Osteoblast (primary cell): ENCODE data around the gene TRAPPC10. TPM values are rescaled to one million over a fixed set of nuclear protein-coding genes. Genes with fewer than 3 reads are reported as not detected.
"Not testable (repeated sequence)": the region's sequence is repeated elsewhere in the genome, so short reads cannot be mapped to it uniquely, and the experiment has no call there.

Experiments
- DNase-seq: peaks from one replicate; pipeline ENCODE4 v3.0.0; 2011; ENCODE audit warnings: low spot score, mixed read lengths; ENCODE audit not compliant: insufficient read length; ENCODE audit errors: missing footprints
- H2AFZ ChIP-seq: 2 replicates; pipeline ENCODE4 v1.6.0; 2011; ENCODE audit warnings: mild to moderate bottlenecking, low read length
- H3K27ac ChIP-seq: 2 replicates; pipeline ENCODE4 v1.5.1; 2011; ENCODE audit warnings: mild to moderate bottlenecking, low read depth, low read length, moderate library complexity
- H3K27me3 ChIP-seq: 2 replicates; pipeline ENCODE4 v1.6.0; 2012; ENCODE audit warnings: mild to moderate bottlenecking, control low read depth, inconsistent platforms, low read length, moderate library complexity; ENCODE audit not compliant: insufficient read depth
- H3K36me3 ChIP-seq: 2 replicates; pipeline ENCODE4 v1.5.1; 2011; ENCODE audit warnings: mild to moderate bottlenecking, low read length, control low read depth, moderate library complexity; ENCODE audit not compliant: insufficient read depth
- H3K4me1 ChIP-seq: 2 replicates; pipeline ENCODE4 v1.5.1; 2011; ENCODE audit warnings: mild to moderate bottlenecking, low read length, control low read depth, moderate library complexity; ENCODE audit not compliant: insufficient read depth
- H3K4me2 ChIP-seq: 2 replicates; pipeline ENCODE4 v1.6.0; 2011; ENCODE audit warnings: mild to moderate bottlenecking, low read length; ENCODE audit not compliant: insufficient read depth
- H3K4me3 ChIP-seq: fragments of 200-600 bp; sonication (generic); 3 replicates; pipeline ENCODE4 v1.5.1; 2012; ENCODE audit warnings: mild to moderate bottlenecking, low read length, inconsistent platforms; ENCODE audit not compliant: insufficient read depth
- H3K79me2 ChIP-seq: 2 replicates; pipeline ENCODE4 v1.6.0; 2012; ENCODE audit warnings: mild to moderate bottlenecking, low read length, control low read depth, inconsistent platforms; ENCODE audit not compliant: insufficient read depth
- H3K9me3 ChIP-seq: 2 replicates; pipeline ENCODE4 v1.5.1; 2011; ENCODE audit warnings: low read depth, low read length, control low read depth
- H4K20me1 ChIP-seq: 2 replicates; pipeline ENCODE4 v1.6.0; 2012; ENCODE audit warnings: mild to moderate bottlenecking, low read length, control low read depth; ENCODE audit not compliant: insufficient read depth
- small RNA-seq: library from RNA; depleted of rRNA; stranded (forward); fragments of <200 nt; gene quantifications from one replicate; pipeline ENCODE3, GENCODE V24; 2012
- total RNA-seq: library from RNA; depleted of rRNA; stranded (reverse); fragments of >200 nt; gene quantifications from 2 replicates; pipeline ENCODE4 v1.2.3, GENCODE V29; 2012

TRAPPC10 gene
- total RNA-seq, 1 donor, result 36.2 TPM

- not testable (repeated sequence) for H2AFZ ChIP-seq, H3K4me1 ChIP-seq, H4K20me1 ChIP-seq, H3K4me3 ChIP-seq, H3K36me3 ChIP-seq, H3K9me3 ChIP-seq, DNase-seq, H3K27ac ChIP-seq, H3K4me2 ChIP-seq, H3K27me3 ChIP-seq, H3K79me2 ChIP-seq
These were observed 143.3 kb downstream of the TRAPPC10 start for GRCh38 chr21:44155231-44155993.

GRCh38 chr21:44155994-44156380 is 143.9 kb downstream of the TRAPPC10 start:
- not testable (repeated sequence) for H4K20me1 ChIP-seq, H3K27me3 ChIP-seq, H3K79me2 ChIP-seq, H3K4me2 ChIP-seq, DNase-seq, H2AFZ ChIP-seq, H3K4me1 ChIP-seq, H3K27ac ChIP-seq, H3K4me3 ChIP-seq, H3K9me3 ChIP-seq, H3K36me3 ChIP-seq

Small RNAs within 50 kb of the gene (small RNA-seq; reads per million reads assigned to genes)
- gene RNU6-1150P, result not detected

Other genes with a start within 250 kb of the TRAPPC10 start
- gene CSTB, start 236.0 kb upstream of the TRAPPC10 start, total RNA-seq, result 14.8 and 18.3 TPM in 2 replicates
- gene RRP1, start 222.7 kb upstream of the TRAPPC10 start, total RNA-seq, result 16.5 and 18.5 TPM in 2 replicates
- 37.4 and 47.4 TPM in 2 replicates for gene AGPAT3, start 147.1 kb upstream of the TRAPPC10 start, total RNA-seq
- gene PWP2, start 95.1 kb downstream of the TRAPPC10 start, total RNA-seq, result 2.2 and 2.7 TPM in 2 replicates
- 8.8 and 16.3 TPM in 2 replicates for gene GATD3, start 121.4 kb downstream of the TRAPPC10 start, total RNA-seq
- 0.29 TPM in 1 of 2 replicates, not detected in the other for gene ICOSLG, start 228.6 kb downstream of the TRAPPC10 start, total RNA-seq
- not detected in 2 replicates for gene DNMT3L, start 249.6 kb downstream of the TRAPPC10 start, total RNA-seq